Mucosa of rectum (tissue), 2 donors: ENCODE measurements around the gene RELL1.
A peak's percentile ranks its signal among the peaks of the same experiment; 100 is the strongest.

Experiments
- H3K27ac ChIP-seq, 2 donors: one replicate each; pipeline ENCODE4 v1.7.0; 2013; ENCODE audit warnings: inconsistent platforms in 2 of 2, low read depth in 2 of 2, low read length in 2 of 2
- H3K27me3 ChIP-seq, 2 donors: one replicate each; pipeline ENCODE4 v1.7.0; 2013; ENCODE audit warnings: low read length in 2 of 2; ENCODE audit not compliant: control insufficient read depth in 2 of 2, insufficient read depth in 2 of 2
- H3K36me3 ChIP-seq, 2 donors: one replicate each; pipeline ENCODE4 v1.7.0; 2013; ENCODE audit warnings: low read length in 2 of 2; ENCODE audit not compliant: control insufficient read depth in 2 of 2, insufficient read depth in 2 of 2
- H3K4me1 ChIP-seq, 2 donors: one replicate each; pipeline ENCODE4 v1.7.0; 2013; ENCODE audit warnings: low read length in 2 of 2, mild to moderate bottlenecking in 1 of 2; ENCODE audit not compliant: control insufficient read depth in 2 of 2, insufficient read depth in 2 of 2
- H3K4me3 ChIP-seq, 2 donors: one replicate each; pipeline ENCODE4 v1.7.0; 2013; ENCODE audit warnings: low read length in 2 of 2
- H3K9ac ChIP-seq, 2 donors: one replicate each; pipeline ENCODE4 v1.7.0; 2013; ENCODE audit warnings: low read length in 2 of 2, low read depth in 1 of 2, mild to moderate bottlenecking in 1 of 2
- H3K9me3 ChIP-seq, 2 donors: one replicate each; pipeline ENCODE4 v1.7.0; 2013; ENCODE audit warnings: low read length in 2 of 2; ENCODE audit not compliant: control insufficient read depth in 2 of 2
- donor health status: healthy.
- donor health status: Normal muscosa, but diverticular disease.

The RELL1 gene

DNA sequence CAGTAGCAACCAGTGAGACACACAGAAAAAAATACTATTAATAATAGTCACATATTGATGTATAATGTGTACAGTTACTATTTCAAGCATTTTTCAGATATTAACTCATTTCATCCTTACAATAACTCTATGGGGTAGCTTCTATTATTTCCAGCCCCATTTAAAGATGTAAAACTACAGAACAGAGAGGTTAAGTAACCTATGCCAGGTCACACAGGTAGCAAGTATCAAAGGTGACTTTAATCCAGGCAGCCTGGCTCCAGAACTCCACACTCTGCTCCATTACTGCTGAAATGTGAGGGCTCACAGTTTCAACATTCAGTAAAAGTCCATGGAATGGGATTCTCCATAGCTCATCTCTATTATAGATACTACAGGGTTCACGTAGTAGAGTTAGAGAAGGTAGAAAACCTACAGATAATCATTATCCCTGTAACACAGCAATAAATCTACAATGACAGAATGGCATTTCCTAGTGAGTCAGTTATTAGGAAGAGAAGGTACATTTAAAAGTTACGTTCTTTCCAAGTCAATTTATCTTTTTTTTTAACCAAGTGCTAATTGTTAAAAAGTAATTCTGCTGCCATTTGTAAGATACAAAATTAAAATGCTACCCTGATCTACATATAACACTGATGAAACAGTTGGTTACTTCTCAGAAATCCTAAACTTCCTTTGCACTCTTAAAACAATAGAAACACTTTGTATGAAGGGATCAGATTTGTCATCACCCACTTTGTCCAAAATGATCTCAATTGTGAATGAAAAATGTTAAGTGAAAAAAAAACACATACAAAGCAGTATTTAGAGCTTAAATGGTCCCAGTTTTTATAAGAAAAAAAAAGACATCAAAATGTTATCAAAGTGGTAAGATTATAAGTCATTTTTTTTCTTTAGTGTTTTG, 18.7 kb downstream of the RELL1 start:
- Histone ChIP-seq H3K36me3 (no peaks in the 10 kb centered on the region), H3K4me3 (no peak overlapping the region), H3K9ac (no peak overlapping the region), H3K4me1 (peaks cover 18 to 24% of the 10 kb centered on the region in 2 donors), H3K27me3 (no peaks in the 10 kb centered on the region), H3K27ac (peak overlapping the region in 1 of 2 donors; percentile 35), H3K9me3 (no peaks in the 10 kb centered on the region)

DNA sequence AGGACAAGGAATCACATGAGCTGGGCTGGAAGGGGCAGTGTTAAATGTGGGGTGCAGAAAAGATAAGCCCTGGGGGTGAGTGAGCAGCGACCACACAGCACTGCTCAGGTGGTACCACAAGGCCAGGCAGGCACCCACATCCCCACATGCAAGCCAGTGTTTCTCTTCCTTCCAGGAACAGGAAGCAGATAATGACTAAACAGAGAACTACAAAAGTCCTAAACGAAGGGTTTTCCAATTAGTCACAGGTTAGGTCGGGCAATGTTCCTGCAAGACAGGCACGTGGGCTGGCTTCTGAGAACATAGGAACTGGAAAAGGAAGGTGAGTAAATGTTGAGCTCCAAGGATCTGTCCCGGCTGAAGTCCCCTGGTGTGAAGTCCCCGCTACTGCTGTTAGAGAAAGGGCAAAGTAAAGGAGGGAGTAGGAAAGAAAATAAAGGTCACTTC, 19.5 kb downstream of the RELL1 start:
- no peak overlapping the region for H3K9ac ChIP-seq
- no peaks in the 10 kb centered on the region for H3K27me3 ChIP-seq
- peaks cover 21 to 27% of the 10 kb centered on the region in 2 donors for H3K4me1 ChIP-seq
- H3K36me3 ChIP-seq = no peaks in the 10 kb centered on the region
- peak overlapping the region; percentile 35 to 43 for H3K27ac ChIP-seq
- H3K9me3 ChIP-seq = no peaks in the 10 kb centered on the region
- H3K4me3 ChIP-seq = no peak overlapping the region

DNA sequence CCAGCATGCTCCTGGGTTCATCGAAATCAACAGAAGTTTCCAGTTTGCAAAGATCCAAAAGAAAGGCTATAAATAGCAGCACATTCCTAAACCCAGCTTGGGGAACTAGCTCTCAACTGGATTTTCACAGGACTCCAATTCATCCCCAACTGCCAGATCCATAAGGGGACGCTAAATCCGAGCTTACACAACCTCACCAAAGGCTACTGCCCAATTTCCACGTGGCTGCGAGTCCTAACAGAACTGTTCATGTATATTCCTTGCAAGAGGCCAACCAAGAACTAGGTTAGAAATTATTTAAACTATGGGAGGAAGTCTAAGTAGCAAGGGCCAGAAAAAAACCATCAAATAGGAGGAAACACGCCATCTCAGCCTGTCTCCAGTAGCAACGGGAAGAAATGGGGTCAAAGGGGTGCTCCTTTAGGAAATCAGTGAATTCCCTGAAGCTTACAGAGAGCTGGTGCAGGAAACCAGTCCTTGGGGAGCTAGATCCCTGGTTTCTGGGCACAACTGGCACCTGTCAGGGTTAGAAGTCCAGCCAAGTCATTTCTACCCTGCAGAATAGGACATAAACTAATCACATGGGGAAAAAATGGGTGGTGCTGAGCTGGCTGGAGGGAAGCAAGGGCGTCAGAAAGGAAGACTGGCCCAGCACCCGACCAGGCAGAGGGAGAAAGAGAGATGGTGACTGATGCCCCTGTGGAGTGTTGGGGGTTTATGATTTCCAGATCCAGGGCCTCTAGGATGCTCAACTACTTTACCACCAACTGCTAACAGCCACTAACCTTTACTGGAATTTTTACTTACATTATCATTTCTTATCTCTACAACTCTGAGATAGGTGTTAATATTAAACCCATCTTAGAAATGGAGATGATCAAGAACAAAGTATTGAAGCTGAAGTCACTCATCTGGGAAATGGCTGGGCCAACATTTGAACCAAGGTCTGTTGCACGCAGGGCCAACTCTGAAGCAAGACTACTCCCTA, 20.5 kb downstream of the RELL1 start:
- no peaks in the 10 kb centered on the region for H3K9me3 ChIP-seq
- peak overlapping the region; percentile 35 to 59 for H3K27ac ChIP-seq
- H3K4me1 ChIP-seq = peaks cover 21 to 27% of the 10 kb centered on the region in 2 donors
- no peaks in the 10 kb centered on the region for H3K36me3 ChIP-seq
- peak overlapping the region in 1 of 2 donors; percentile 41 for H3K9ac ChIP-seq
- H3K4me3 ChIP-seq = no peak overlapping the region
- H3K27me3 ChIP-seq = no peaks in the 10 kb centered on the region

DNA sequence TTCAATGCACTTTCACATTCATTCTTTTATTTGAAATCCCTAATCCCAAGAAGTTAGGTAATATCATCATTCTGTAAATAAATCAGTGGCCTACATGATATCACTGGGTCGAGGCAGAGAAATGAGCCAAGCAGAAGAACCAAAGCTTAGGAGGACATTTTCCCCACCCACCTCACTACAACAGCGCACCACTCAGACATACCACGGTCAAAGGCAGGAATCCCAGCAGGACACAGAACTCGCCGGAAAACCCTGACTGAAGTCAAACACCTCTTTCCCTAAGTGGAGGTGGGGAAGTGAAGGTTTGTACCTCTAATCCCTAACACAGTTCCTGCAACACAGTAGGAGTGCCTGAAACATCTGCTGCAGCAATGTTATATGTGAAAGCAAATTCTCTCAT, 21.5 kb downstream of the RELL1 start:
- Histone ChIP-seq H3K36me3 (no peaks in the 10 kb centered on the region), H3K27ac (peak overlapping the region in 1 of 2 donors; percentile 11), H3K9me3 (no peaks in the 10 kb centered on the region), H3K27me3 (no peaks in the 10 kb centered on the region), H3K9ac (no peak overlapping the region), H3K4me3 (no peak overlapping the region), H3K4me1 (peaks cover 20 to 27% of the 10 kb centered on the region in 2 donors)

DNA sequence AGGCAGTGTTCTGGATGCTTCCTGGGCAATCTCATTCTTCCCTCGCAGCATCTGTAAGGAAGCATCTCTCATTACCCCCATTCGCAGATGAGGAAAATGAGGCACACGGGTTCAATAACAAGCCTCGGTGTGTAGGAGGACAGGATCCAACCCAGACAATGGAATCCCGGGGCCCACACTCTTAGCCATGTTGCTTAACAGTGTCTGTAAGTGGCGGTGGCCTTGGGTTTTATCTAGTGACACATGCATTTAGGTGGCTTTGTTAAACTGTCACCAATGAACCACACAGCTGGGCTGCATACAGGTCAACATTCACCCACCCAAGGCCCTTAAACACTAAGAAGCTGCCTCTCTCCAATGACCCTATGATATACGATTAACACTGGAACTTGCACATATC, 22.6 kb downstream of the RELL1 start:
- H3K36me3 ChIP-seq = no peaks in the 10 kb centered on the region
- H3K27me3 ChIP-seq = no peaks in the 10 kb centered on the region
- peak overlapping the region in 1 of 2 donors; percentile 10 for H3K27ac ChIP-seq
- H3K9me3 ChIP-seq = no peaks in the 10 kb centered on the region
- H3K4me1 ChIP-seq = peaks cover 20 to 27% of the 10 kb centered on the region in 2 donors
- H3K9ac ChIP-seq = no peak overlapping the region
- H3K4me3 ChIP-seq = no peak overlapping the region

DNA sequence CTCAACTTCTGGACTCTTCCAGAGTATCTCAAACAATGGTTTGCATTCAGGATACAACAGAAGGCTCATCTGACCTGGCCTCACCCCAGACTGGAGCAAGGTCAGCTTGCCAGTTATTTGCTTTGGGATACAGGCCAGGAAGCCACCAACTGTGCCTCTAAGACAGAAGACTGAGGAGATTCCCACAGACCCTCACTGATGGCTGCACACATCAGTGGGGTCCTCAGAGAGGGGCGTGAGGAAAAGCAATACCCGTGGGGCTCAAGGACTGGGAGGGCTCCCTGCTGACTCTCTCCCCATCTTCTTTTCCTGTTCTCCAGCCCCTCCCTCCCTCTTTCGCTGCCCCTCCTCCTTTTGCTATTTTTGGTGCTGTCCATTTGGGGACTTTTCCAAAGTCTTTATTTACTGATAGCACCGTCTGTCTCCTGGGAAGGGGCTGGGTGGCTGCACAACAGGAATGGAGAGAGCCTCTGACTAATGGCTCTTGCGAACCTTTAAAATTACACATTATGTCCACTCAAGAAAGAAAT, 23.2 kb downstream of the RELL1 start:
- Histone ChIP-seq H3K4me1 (peaks cover 20 to 27% of the 10 kb centered on the region in 2 donors), H3K9me3 (no peaks in the 10 kb centered on the region), H3K4me3 (no peak overlapping the region), H3K27me3 (no peaks in the 10 kb centered on the region), H3K27ac (no peak overlapping the region), H3K36me3 (peaks cover 0 to under 1% of the 10 kb centered on the region in 2 donors), H3K9ac (no peak overlapping the region)

DNA sequence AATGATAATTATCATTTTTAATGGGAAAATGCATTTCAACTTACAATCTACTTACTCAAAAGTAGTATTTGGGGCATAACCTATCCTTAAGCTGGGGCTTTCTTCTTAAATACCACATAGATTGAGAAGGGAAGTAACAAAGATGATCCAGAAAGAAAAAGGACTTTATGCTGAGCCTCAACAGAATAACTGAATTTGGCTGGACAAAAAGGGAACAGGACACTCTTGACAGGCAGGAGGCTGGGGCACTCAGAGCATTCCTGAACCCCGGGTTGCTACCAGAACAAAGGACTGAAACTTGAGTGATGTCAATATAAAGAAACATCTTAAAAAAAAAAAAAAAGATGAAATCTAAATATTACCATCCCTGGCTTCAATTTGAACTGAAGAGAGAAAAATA, 23.9 kb downstream of the RELL1 start:
- Histone ChIP-seq H3K36me3 (peaks cover 0 to 2% of the 10 kb centered on the region in 2 donors), H3K9me3 (no peaks in the 10 kb centered on the region), H3K27ac (no peak overlapping the region), H3K9ac (no peak overlapping the region), H3K4me3 (no peak overlapping the region), H3K4me1 (peaks cover 20 to 26% of the 10 kb centered on the region in 2 donors), H3K27me3 (no peaks in the 10 kb centered on the region)

DNA sequence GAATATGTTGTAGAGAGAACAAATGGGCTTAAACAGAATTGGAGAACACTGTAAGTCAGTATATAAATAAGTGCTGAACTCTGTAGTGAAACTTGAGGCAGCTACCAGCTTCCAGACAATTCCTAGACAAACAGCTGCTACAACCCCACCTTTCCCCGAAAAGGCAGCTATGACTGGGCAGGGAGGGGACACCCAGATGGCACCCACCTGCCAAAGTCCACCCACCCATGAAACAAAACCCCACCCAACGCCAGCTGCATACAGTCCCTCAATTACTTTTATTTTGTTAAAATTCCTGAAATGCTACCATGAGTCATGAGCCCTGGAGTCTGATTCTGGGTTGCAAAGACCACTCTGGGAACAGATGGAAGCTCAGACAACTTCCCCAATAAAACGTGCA, 24.4 kb downstream of the RELL1 start:
- H3K9me3 ChIP-seq = no peaks in the 10 kb centered on the region
- peaks cover 0 to 2% of the 10 kb centered on the region in 2 donors for H3K36me3 ChIP-seq
- no peak overlapping the region for H3K27ac ChIP-seq
- no peaks in the 10 kb centered on the region for H3K27me3 ChIP-seq
- H3K4me1 ChIP-seq = peaks cover 20 to 23% of the 10 kb centered on the region in 2 donors
- H3K9ac ChIP-seq = no peak overlapping the region
- no peak overlapping the region for H3K4me3 ChIP-seq

DNA sequence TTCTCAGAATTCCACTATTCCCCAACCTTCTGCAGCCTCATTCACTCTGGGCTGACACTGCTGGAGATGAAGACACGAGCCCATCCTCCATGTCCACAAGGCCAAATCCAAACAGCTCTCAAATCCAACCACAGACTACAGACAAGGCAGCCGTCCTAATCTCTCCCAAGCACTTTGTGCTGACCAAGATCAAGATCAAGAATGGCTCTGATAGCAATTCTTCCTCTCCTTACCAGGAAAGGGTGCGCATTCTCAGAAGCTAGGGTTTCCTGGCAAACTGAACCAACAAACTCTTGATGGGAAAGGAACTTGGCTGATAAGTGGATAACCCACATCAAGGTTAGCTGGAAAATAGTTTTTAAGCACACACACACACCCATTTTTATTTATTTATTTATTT, 26.5 kb downstream of the RELL1 start:
- no peak overlapping the region for H3K27ac ChIP-seq
- H3K4me1 ChIP-seq = peaks cover 7 to 9% of the 10 kb centered on the region in 2 donors

More for the DNA sequence above, 26.5 kb downstream of the RELL1 start:
- Histone ChIP-seq H3K9me3 (peaks cover 0 to 4% of the 10 kb centered on the region in 2 donors), H3K36me3 (peaks cover 0 to 2% of the 10 kb centered on the region in 2 donors), H3K4me3 (no peak overlapping the region), H3K27me3 (no peaks in the 10 kb centered on the region), H3K9ac (no peak overlapping the region)
